ENCODE data around the gene HSPA8. TPM values are rescaled to one million over a fixed set of nuclear protein-coding genes. Genes with fewer than 3 reads are reported as not detected.
"Not testable (repeated sequence)": the region's sequence is repeated elsewhere in the genome, so short reads cannot be mapped to it uniquely, and the experiment has no call there.

Gene HSPA8
- polyA plus RNA-seq, 1 of the 3 experiments (the other 2 are of a cell fraction) = 2,088 TPM

DNA sequence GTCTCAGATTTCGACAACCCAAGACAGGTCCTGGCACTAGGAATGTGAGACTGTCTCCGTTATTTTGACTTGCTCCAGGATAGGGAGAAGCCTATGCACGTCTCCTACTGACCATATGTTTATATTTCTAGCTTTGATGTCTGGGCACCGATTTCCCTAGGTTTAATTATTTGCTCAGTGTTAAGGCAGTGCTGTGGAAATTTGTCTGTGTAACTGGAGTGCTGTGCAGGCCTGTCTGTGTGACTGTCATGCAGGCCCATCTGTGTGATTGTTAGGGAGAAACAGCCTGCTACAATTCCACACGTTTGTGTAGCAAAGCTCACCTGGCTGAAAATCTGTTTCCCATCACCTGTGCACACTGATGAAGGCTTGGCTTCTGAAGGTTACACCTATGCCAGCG, 29.6 kb upstream of the HSPA8 start (continued):
- no peak for TF ChIP-seq MEF2A (IDR thresholded peaks at IDR 0.05; ENCODE audit: borderline replicate concordance, low read depth)
- TF ChIP-seq RXRA (IDR thresholded peaks at IDR 0.05; ENCODE audit: borderline replicate concordance, low read depth) = no peak
- no peak for TF ChIP-seq ELF1 (IDR thresholded peaks at IDR 0.05)

DNA sequence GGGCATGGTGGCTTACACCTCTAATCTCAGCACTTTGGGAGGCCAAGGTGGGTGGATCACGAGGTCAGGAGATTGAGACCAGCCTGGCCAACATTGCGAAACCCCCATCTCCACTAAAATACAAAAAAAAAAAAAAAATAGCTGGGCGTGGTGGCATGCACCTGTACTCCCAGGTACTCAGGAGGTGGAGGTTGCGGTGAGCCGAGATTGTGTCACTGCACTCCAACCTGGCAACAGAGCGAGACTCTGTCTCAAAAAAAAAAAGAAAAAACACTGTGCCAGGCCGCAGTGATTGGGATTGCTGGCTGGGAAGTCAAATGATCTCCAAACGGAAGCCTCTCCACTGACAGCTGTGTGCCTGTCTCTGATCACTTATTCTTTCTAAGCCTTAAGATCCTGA, 28.2 kb upstream of the HSPA8 start:
- H3K27ac ChIP-seq (ENCODE audit: low read depth in 2 of 2, low read length in 1 of 2); H3K9me2 ChIP-seq; POLR2A ChIA-PET; H2AFZ ChIP-seq (ENCODE audit: low read depth); H3K9ac ChIP-seq; H3K4me3 ChIP-seq (ENCODE audit: low read depth in 2 of 2, low read length in 1 of 2); H3K27me3 ChIP-seq (ENCODE audit: insufficient read depth); DNase-seq; H3K4me2 ChIP-seq; H3K9me3 ChIP-seq; H3K4me1 ChIP-seq (ENCODE audit: control insufficient read depth in 1 of 2, insufficient read depth in 2 of 2, low read depth in 1 of 2, low read length in 1 of 2); H4K20me1 ChIP-seq (ENCODE audit: insufficient read depth): not testable (repeated sequence)
- WGBS (ENCODE audit: low lambda C conversion rate) = 93% methylated on average over 8 of the region's 8 CpGs
- peaks cover 2 to 46% of the 10 kb centered on the region in 2 experiments for H3K36me3 ChIP-seq (replicated peaks in 1 of 2; ENCODE audit: control insufficient read depth in 1 of 2, insufficient read depth in 2 of 2, low read length in 1 of 2)
- H3F3A ChIP-seq (replicated peaks; ENCODE audit: insufficient read depth) = peaks cover 18% of the 10 kb centered on the region
- CTCF ChIA-PET = interaction anchor here (1.9 to 2.3 kb wide), 2 partner anchors 157 to 172 kb away, joined by 8 to 9 read pairs; no protein-coding TSS in a partner anchor
- peaks cover 49% of the 10 kb centered on the region for H3K79me2 ChIP-seq (ENCODE audit: insufficient read depth)

DNA sequence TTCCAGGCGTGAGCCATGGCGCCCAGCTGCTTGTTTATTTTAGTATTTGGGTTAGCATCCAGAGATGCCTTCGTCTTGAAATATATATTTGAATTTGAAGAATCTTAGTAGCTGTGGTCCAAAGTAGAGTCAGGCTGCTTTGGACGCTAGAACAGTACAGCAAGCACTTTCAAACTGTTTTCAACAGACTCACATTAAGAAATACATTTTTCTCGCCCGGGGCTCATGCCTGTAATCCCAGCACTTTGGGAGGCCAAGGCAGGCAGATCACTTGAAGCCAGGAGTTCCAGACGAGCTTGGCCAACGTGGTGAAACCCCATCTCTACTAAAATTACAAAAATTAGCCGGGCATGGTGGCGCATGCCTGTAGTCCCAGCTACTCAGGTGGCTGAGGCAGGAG, 27.0 kb upstream of the HSPA8 start:
- H3K4me3 ChIP-seq (ENCODE audit: low read depth in 2 of 2, low read length in 1 of 2); H3K9me2 ChIP-seq; POLR2A ChIA-PET; H3K27ac ChIP-seq (ENCODE audit: low read depth in 2 of 2, low read length in 1 of 2); H2AFZ ChIP-seq (ENCODE audit: low read depth); H3K4me2 ChIP-seq; H3K9me3 ChIP-seq; H3K4me1 ChIP-seq (ENCODE audit: control insufficient read depth in 1 of 2, insufficient read depth in 2 of 2, low read depth in 1 of 2, low read length in 1 of 2); H3K27me3 ChIP-seq (ENCODE audit: insufficient read depth); DNase-seq; H3K9ac ChIP-seq; H4K20me1 ChIP-seq (ENCODE audit: insufficient read depth): not testable (repeated sequence)
- Histone ChIP-seq H3F3A (replicated peaks; ENCODE audit: insufficient read depth) (peaks cover 30% of the 10 kb centered on the region), H3K36me3 (replicated peaks in 1 of 2; ENCODE audit: control insufficient read depth in 1 of 2, insufficient read depth in 2 of 2, low read length in 1 of 2) (peaks cover 4 to 49% of the 10 kb centered on the region in 2 experiments), H3K79me2 (ENCODE audit: insufficient read depth) (peaks cover 50% of the 10 kb centered on the region)
- WGBS (ENCODE audit: low lambda C conversion rate) = 98% methylated on average over 10 of the region's 10 CpGs
- CTCF ChIA-PET = interaction anchor here (1.3 to 1.9 kb wide), 3 partner anchors 14 to 158 kb away, joined by 4 to 8 read pairs (median 5); no protein-coding TSS in a partner anchor

DNA sequence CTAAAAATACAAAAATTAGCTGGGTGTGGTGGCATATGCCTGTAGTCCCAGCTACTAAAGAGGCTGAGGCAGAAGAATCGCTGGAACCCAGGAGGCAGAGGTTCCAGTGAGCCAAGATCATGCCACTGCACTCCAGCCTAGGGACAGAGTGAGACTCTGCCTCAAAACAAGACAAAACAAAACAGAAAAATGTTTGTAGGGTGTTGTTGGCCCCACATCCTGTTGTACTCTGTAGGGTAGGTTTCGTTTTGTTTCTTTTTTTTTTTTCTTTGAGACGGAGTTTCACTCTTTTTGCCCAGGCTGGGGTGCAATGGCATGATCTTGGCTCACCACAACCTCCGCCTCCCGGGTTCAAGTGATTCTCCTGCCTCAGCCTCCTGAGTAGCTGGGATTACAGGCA, 25.7 kb upstream of the HSPA8 start:
- H3K9ac ChIP-seq; H3K4me3 ChIP-seq (ENCODE audit: low read depth in 2 of 2, low read length in 1 of 2); H3K9me2 ChIP-seq; H2AFZ ChIP-seq (ENCODE audit: low read depth); H4K20me1 ChIP-seq (ENCODE audit: insufficient read depth); H3K4me2 ChIP-seq; H3K27ac ChIP-seq (ENCODE audit: low read depth in 2 of 2, low read length in 1 of 2); H3K27me3 ChIP-seq (ENCODE audit: insufficient read depth); POLR2A ChIA-PET; H3K9me3 ChIP-seq; DNase-seq: not testable (repeated sequence)
- WGBS (ENCODE audit: low lambda C conversion rate) = 95% methylated on average over 5 of the region's 5 CpGs
- peaks cover 44% of the 10 kb centered on the region for H3K79me2 ChIP-seq (ENCODE audit: insufficient read depth)
- H3K4me1 ChIP-seq (ENCODE audit: control insufficient read depth in 1 of 2, insufficient read depth in 2 of 2, low read depth in 1 of 2, low read length in 1 of 2) = peaks cover 0 to 16% of the 10 kb centered on the region in 2 experiments
- CTCF ChIA-PET = interaction anchor here (0.9 to 1.9 kb wide), 2 partner anchors 23 to 648 kb away, joined by 3 to 5 read pairs; no protein-coding TSS in a partner anchor
- peaks cover 7 to 46% of the 10 kb centered on the region in 2 experiments for H3K36me3 ChIP-seq (replicated peaks in 1 of 2; ENCODE audit: control insufficient read depth in 1 of 2, insufficient read depth in 2 of 2, low read length in 1 of 2)
- H3F3A ChIP-seq (replicated peaks; ENCODE audit: insufficient read depth) = peaks cover 35% of the 10 kb centered on the region

DNA sequence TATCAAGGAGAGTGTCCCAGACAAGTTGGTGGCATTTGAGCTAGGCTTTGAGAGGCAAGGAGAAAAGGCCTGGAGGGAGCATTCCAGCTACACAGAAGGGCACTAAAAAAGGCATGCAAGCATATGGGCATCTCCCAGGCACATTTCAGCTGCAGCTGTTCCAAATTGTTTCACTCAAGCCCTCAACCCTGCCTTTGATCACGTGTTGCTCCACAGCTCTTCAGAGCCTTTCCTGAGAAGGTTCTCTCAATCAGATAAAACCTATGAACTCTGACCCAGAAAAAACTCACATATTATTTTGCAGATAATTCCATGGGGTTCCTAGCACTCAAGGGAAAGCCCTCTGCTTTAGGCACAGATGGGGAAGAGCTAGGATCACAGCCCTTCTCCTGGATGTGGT, 24.4 kb upstream of the HSPA8 start:
- WGBS (ENCODE audit: low lambda C conversion rate) = 83% methylated on average over 1 of the region's 1 CpG
- peaks cover 0 to 17% of the 10 kb centered on the region in 2 experiments for H3K4me1 ChIP-seq (ENCODE audit: control insufficient read depth in 1 of 2, insufficient read depth in 2 of 2, low read depth in 1 of 2, low read length in 1 of 2)
- H4K20me1 ChIP-seq (ENCODE audit: insufficient read depth) = no peaks in the 10 kb centered on the region
- no peaks in the 10 kb centered on the region for H3K9me3 ChIP-seq
- DNase-seq = no peak
- CTCF ChIA-PET = interaction anchor here (0.9 to 1.7 kb wide), 4 partner anchors 17 to 175 kb away, joined by 4 to 5 read pairs (median 4); no protein-coding TSS in a partner anchor
- H2AFZ ChIP-seq (ENCODE audit: low read depth) = no peak overlapping the region
- H3K27ac ChIP-seq (ENCODE audit: low read depth in 2 of 2, low read length in 1 of 2) = peak overlapping the region in 1 of 2 experiments; percentile 97; a peak in 1 of 4 replicates
- H3K79me2 ChIP-seq (ENCODE audit: insufficient read depth) = peaks cover 50% of the 10 kb centered on the region
- H3K27me3 ChIP-seq (ENCODE audit: insufficient read depth) = no peaks in the 10 kb centered on the region
- H3K36me3 ChIP-seq (replicated peaks in 1 of 2; ENCODE audit: control insufficient read depth in 1 of 2, insufficient read depth in 2 of 2, low read length in 1 of 2) = peaks cover 7 to 51% of the 10 kb centered on the region in 2 experiments
- H3K4me2 ChIP-seq = no peak overlapping the region
- POLR2A ChIA-PET = interaction anchor here (1.3 kb wide), 1 partner anchor 25 kb away, joined by 6 read pairs; the partner anchor contains the start of gene HSPA8
- H3K9me2 ChIP-seq = no peaks in the 10 kb centered on the region
- no peak overlapping the region for H3K9ac ChIP-seq
- H3K4me3 ChIP-seq (ENCODE audit: low read depth in 2 of 2, low read length in 1 of 2) = no peak overlapping the region
- H3F3A ChIP-seq (replicated peaks; ENCODE audit: insufficient read depth) = peaks cover 31% of the 10 kb centered on the region
- TF ChIP-seq, protein P1, sequence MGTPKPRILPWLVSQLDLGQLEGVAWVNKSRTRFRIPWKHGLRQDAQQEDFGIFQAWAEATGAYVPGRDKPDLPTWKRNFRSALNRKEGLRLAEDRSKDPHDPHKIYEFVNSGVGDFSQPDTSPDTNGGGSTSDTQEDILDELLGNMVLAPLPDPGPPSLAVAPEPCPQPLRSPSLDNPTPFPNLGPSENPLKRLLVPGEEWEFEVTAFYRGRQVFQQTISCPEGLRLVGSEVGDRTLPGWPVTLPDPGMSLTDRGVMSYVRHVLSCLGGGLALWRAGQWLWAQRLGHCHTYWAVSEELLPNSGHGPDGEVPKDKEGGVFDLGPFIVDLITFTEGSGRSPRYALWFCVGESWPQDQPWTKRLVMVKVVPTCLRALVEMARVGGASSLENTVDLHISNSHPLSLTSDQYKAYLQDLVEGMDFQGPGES (IDR thresholded peaks at IDR 0.05; ENCODE audit: low read depth, low read length) = no peak
- TF ChIP-seq TAF1 (IDR thresholded peaks at IDR 0.05; ENCODE audit: borderline replicate concordance, low read depth, low read length) = no peak
- no peak for TF ChIP-seq EZH2phosphoT487 (IDR thresholded peaks at IDR 0.05; ENCODE audit: borderline replicate concordance, low read depth)
- no peak for TF ChIP-seq SMC3 (IDR thresholded peaks at IDR 0.05; ENCODE audit: low read depth, low read length)
- TF ChIP-seq GATA2 (CRISPR knock-in tag; IDR thresholded peaks at IDR 0.05) = no peak
- no peak for TF ChIP-seq YY1 (IDR thresholded peaks at IDR 0.05; ENCODE audit: low read depth)
- no peak for TF ChIP-seq NRF1 (IDR thresholded peaks at IDR 0.05; ENCODE audit: low read depth, low read length)
- TF ChIP-seq NFIC (IDR thresholded peaks at IDR 0.05; ENCODE audit: borderline replicate concordance) = no peak
- TF ChIP-seq RXRA (IDR thresholded peaks at IDR 0.05; ENCODE audit: borderline replicate concordance, low read depth) = no peak
- no peak for TF ChIP-seq POLR2AphosphoS5 (IDR thresholded peaks at IDR 0.05; ENCODE audit: low read depth, low read length)
- no peak for TF ChIP-seq FOXJ3 (CRISPR knock-in tag; IDR thresholded peaks at IDR 0.05)
